GM21825 (cell line): Measurements from ENCODE around the gene HBE1.
"Not testable (repeated sequence)": the region's sequence is repeated elsewhere in the genome, so short reads cannot be mapped to it uniquely, and the experiment has no call there.

Experiments
- ATAC-seq: cut with Tn5 transposase; IDR thresholded peaks from one replicate; pipeline ENCODE4 v1.9.1; 2021; ENCODE audit warnings: mild to moderate bottlenecking, moderate library complexity; ENCODE audit not compliant: unreplicated experiment

HBE1 gene

GRCh38 chr11:5285703-5286340 lies 16.1 kb upstream of the HBE1 start:
- no peak for ATAC-seq

- no peak for ATAC-seq
Observed at GRCh38 chr11:5284637-5285036, 14.9 kb upstream of the HBE1 start.

- ATAC-seq = no peak
Observed at GRCh38 chr11:5283882-5284281, 14.1 kb upstream of the HBE1 start.

GRCh38 chr11:5283086-5283485 lies 13.3 kb upstream of the HBE1 start:
- no peak for ATAC-seq

GRCh38 chr11:5282628-5283027 lies 12.9 kb upstream of the HBE1 start:
- no peak for ATAC-seq

GRCh38 chr11:5281596-5281995 lies 11.9 kb upstream of the HBE1 start:
- no peak for ATAC-seq

GRCh38 chr11:5280582-5281102 lies 10.9 kb upstream of the HBE1 start:
- ATAC-seq = peak; percentile 97

- ATAC-seq = no peak
Observed at GRCh38 chr11:5279471-5280090, 9.8 kb upstream of the HBE1 start.

GRCh38 chr11:5277807-5278382 lies 8.2 kb upstream of the HBE1 start:
- no peak for ATAC-seq

GRCh38 chr11:5276697-5277096 lies 7.0 kb upstream of the HBE1 start:
- ATAC-seq = no peak

GRCh38 chr11:5275369-5276110 lies 5.8 kb upstream of the HBE1 start:
- no peak for ATAC-seq

GRCh38 chr11:5274395-5274794 lies 4.7 kb upstream of the HBE1 start:
- ATAC-seq = no peak

- ATAC-seq = no peak
Observed at GRCh38 chr11:5272395-5273017, 2.8 kb upstream of the HBE1 start.

- ATAC-seq = no peak
Observed at GRCh38 chr11:5267033-5267563, 2.6 kb downstream of the HBE1 start.

- ATAC-seq = no peak
Observed at GRCh38 chr11:5266609-5267008, 3.1 kb downstream of the HBE1 start.

GRCh38 chr11:5265832-5266231 lies 3.9 kb downstream of the HBE1 start:
- no peak for ATAC-seq

GRCh38 chr11:5258543-5259262 lies 11.0 kb downstream of the HBE1 start:
- ATAC-seq = no peak

GRCh38 chr11:5257296-5257695 lies 12.4 kb downstream of the HBE1 start:
- no peak for ATAC-seq

- not testable (repeated sequence) for ATAC-seq
Observed at GRCh38 chr11:5254646-5255413, 14.9 kb downstream of the HBE1 start, which contains the start of gene HBG2. Gene HBG2, minus strand, starts transcription at chr11:5254781. Its CDS starts 53 bp downstream, at chr11:5254728.
